Spleen (tissue), 11 donors: ENCODE data around the gene SNCA. TPM values are rescaled to one million over a fixed set of nuclear protein-coding genes. Genes with fewer than 3 reads are reported as not detected.

Source experiments
- DNase-seq: peaks from one replicate; pipeline ENCODE4 v3.0.0-alpha.2; 2020
- H3K27ac ChIP-seq, 8 donors: fragments of 200-600 bp; sonication (generic) in 7 of 8; 1 replicate in 4 of 8; 2 replicates in 4 of 8; pipeline versions ENCODE4 v1.5.0 to v1.8.0; 2016 to 2021; ENCODE audit warnings: inconsistent platforms in 4 of 8, mild to moderate bottlenecking in 4 of 8, moderate library complexity in 1 of 8
- H3K27me3 ChIP-seq, 7 donors: fragments of 200-600 bp; sonication (generic) in 6 of 7; replicated peaks in 1 of 7; 1 replicate in 4 of 7; 2 replicates in 3 of 7; pipeline versions ENCODE4 v1.5.0 to v1.8.0; 2016 to 2021; ENCODE audit warnings: inconsistent platforms in 3 of 7, mild to moderate bottlenecking in 1 of 7
- H3K36me3 ChIP-seq, 6 donors: fragments of 200-600 bp; sonication (generic) in 5 of 6; 1 replicate in 4 of 6; 2 replicates in 2 of 6; pipeline versions ENCODE4 v1.5.0 to v1.8.0; 2016 to 2021; ENCODE audit warnings: inconsistent platforms in 2 of 6
- H3K4me1 ChIP-seq, 6 donors: fragments of 200-600 bp; sonication (generic) in 5 of 6; 1 replicate in 3 of 6; 2 replicates in 3 of 6; pipeline versions ENCODE4 v1.5.0 to v1.8.0; 2016 to 2021; ENCODE audit warnings: inconsistent platforms in 3 of 6
- H3K4me3 ChIP-seq, 8 donors: fragments of 200-600 bp; sonication (generic) in 7 of 8; 1 replicate in 4 of 8; 2 replicates in 4 of 8; pipeline versions ENCODE4 v1.5.0 to v1.8.0; 2016 to 2021; ENCODE audit warnings: inconsistent platforms in 4 of 8, mild to moderate bottlenecking in 4 of 8, moderate library complexity in 2 of 8
- H3K9me3 ChIP-seq, 8 donors: fragments of 200-600 bp; sonication (generic) in 7 of 8; 1 replicate in 4 of 8; 2 replicates in 4 of 8; pipeline versions ENCODE4 v1.5.0 to v1.8.0; 2016 to 2021; ENCODE audit warnings: inconsistent platforms in 4 of 8
- POLR2A ChIP-seq, 3 donors: fragments of 450-650 bp; IDR thresholded peaks; one replicate each; pipeline ENCODE4 v1.5.1; 2017; ENCODE audit warnings: antibody characterized with exemption in 3 of 3, mild to moderate bottlenecking in 1 of 3
- POLR2AphosphoS5 ChIP-seq, 3 donors: sonication (generic); formaldehyde crosslinking; IDR thresholded peaks; one replicate each; pipeline ENCODE4 v1.5.1; 2017; ENCODE audit warnings: antibody characterized with exemption in 3 of 3
- WGBS, 5 donors: extraction: QIAGEN DNeasy Blood & Tissue Kit in 3 of 5; methylation state at CpG; one replicate each; pipeline versions ENCODE4 v1.1.5 to v1.1.7; 2013 to 2018; 5-methylcytosine and 5-hydroxymethylcytosine counted together
- intact Hi-C: fragments of 100-400 bp; cut with DNase I; formaldehyde crosslinking; loops from one replicate; pipeline ENCODE4 v1.15.0; 2023; ENCODE audit warnings: low total_unique reads
- polyA plus RNA-seq, 3 donors: library from polyadenylated mRNA; stranded (reverse); fragments of 200-250 nt; gene quantifications; one replicate each; pipeline ENCODE4 v1.2.1, GENCODE V29; 2013
- total RNA-seq, 7 donors: library from RNA; depleted of rRNA in 3 of 7; stranded (reverse); fragments of >200 nt in 3 of 7; fragmentation: NEBNext Ultra II Directional in 4 of 7; extraction: Animal tissue kit (Norgen Biotek cat#: 25700) in 4 of 7; gene quantifications; one replicate each; pipeline versions ENCODE4 v1.1.0 to v1.2.1, GENCODE V29; 2016 to 2021
- TF ChIP-seq, protein P1 (sequence below), 11 experiments: fragments of 200-600 bp in 7 of 11; fragments of 450-650 bp in 4 of 11; sonication (generic) in 4 of 11; IDR thresholded peaks in 8 of 11; conservative IDR thresholded peaks in 3 of 11; 1 replicate in 7 of 11; 2 replicates in 4 of 11; pipeline versions ENCODE4 v1.4.0 to v1.8.0; 2016 to 2021; ENCODE audit warnings: antibody characterized with exemption in 11 of 11, inconsistent platforms in 4 of 11, mild to moderate bottlenecking in 1 of 11
- donor health status: healthy with polysubstance abuse.
- donor health status: DM: no; HTN: no; CAD: no; lungs with moderate emphysema.
- donor health status: DM: no; HTN: no; CAD: no.
- donor health status: Bipolar disorder and iron deficiency.
- donor health status: healthy.
- donor health status: DM: no; HTN: no; CAD: no.
- donor health status: DM: yes; HTN: yes; CAD: no.

SNCA gene
- total and polyA plus RNA-seq, 10 donors = 1.7 to 86.5 (median 10.4) TPM

DNA sequence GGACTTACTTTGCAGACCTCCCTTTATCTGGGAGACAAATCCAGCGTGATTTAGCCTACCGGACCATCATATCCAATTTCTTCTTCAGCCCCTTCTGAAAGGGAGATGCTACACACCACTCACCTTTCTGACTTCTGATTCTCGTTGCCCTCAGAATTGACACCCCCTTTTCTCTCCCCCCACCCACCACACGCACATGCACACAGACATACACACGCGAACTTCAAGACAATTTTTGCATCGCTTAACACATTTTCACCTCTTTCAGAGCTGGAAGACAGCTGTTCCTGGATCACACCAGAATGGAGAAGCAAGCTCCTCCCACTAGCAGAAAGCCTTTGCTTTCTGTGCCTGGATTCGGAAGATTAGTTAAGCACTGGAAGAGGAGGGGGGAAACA, 1.0 kb upstream of the SNCA start:
- H3K27ac ChIP-seq = no peak overlapping the region
- intact Hi-C loops = no loop called here
- DNase-seq = no peak
- H3K4me1 ChIP-seq = peaks cover 11 to 32% (median 18%) of the 10 kb centered on the region in 6 donors
- TF ChIP-seq POLR2A (IDR thresholded peaks at IDR 0.05) (no peak), POLR2AphosphoS5 (IDR thresholded peaks at IDR 0.05) (no peak)
- TF ChIP-seq, protein P1, sequence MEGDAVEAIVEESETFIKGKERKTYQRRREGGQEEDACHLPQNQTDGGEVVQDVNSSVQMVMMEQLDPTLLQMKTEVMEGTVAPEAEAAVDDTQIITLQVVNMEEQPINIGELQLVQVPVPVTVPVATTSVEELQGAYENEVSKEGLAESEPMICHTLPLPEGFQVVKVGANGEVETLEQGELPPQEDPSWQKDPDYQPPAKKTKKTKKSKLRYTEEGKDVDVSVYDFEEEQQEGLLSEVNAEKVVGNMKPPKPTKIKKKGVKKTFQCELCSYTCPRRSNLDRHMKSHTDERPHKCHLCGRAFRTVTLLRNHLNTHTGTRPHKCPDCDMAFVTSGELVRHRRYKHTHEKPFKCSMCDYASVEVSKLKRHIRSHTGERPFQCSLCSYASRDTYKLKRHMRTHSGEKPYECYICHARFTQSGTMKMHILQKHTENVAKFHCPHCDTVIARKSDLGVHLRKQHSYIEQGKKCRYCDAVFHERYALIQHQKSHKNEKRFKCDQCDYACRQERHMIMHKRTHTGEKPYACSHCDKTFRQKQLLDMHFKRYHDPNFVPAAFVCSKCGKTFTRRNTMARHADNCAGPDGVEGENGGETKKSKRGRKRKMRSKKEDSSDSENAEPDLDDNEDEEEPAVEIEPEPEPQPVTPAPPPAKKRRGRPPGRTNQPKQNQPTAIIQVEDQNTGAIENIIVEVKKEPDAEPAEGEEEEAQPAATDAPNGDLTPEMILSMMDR (IDR thresholded peaks at IDR 0.05 in 8 of 11, conservative IDR thresholded peaks at IDR 0.05 in 3 of 11) = no peak
- no peaks in the 10 kb centered on the region for H3K9me3 ChIP-seq
- peaks cover 0 to 57% (median 32%) of the 10 kb centered on the region in 7 donors for H3K27me3 ChIP-seq
- WGBS, 5 donors = 0 to 2% (median 1%) methylated on average over 8 of the region's 8 CpGs
- peak overlapping the region in 7 of 8 donors; percentile 40 to 73 (median 58) for H3K4me3 ChIP-seq
- no peaks in the 10 kb centered on the region for H3K36me3 ChIP-seq

DNA sequence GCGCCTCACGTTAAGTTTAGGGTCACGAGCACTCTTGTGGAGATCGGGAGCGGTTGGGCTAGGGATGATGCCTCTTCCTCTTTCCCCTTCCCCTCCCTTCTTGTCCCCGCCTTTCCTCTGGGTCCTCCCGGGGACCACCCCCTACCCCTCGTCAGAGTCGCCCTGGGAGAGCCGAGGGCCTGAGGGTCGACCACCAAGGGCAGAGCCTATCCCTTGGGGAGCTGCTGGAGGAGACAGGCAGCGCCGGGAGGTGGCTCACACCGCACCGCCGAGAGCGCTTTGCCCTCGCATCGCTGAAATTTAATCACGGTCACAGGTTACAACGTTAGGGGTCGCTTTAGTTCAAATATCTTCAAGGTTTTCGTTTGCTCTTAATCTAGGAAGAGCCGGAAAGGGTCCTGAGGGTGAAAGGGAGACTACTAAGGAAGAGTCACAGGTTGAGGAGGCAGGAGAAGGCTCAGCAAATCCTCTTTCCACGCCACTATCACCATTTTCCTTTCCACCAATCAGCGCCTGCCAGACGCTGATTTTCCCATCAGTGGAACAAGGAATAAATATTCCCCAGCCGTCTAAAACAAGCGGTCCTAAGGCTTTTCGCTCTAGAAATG, 528 bp upstream of the SNCA start:
- peak overlapping the region in 4 of 8 donors; percentile 17 to 54 (median 38) for H3K27ac ChIP-seq
- no peaks in the 10 kb centered on the region for H3K36me3 ChIP-seq
- peak; percentile 76 for DNase-seq
- WGBS, 5 donors = 1 to 2% (median 1%) methylated on average over 29 to 30 of the region's 30 CpGs
- H3K27me3 ChIP-seq = peaks cover 0 to 57% (median 32%) of the 10 kb centered on the region in 7 donors
- intact Hi-C loops = no loop called here
- peak overlapping the region; percentile 40 to 73 (median 54) for H3K4me3 ChIP-seq
- H3K4me1 ChIP-seq = peaks cover 11 to 32% (median 18%) of the 10 kb centered on the region in 6 donors
- TF ChIP-seq POLR2AphosphoS5 (IDR thresholded peaks at IDR 0.05) (no peak), POLR2A (IDR thresholded peaks at IDR 0.05) (no peak)
- TF ChIP-seq, protein P1 (IDR thresholded peaks at IDR 0.05 in 8 of 11, conservative IDR thresholded peaks at IDR 0.05 in 3 of 11) = no peak
- no peaks in the 10 kb centered on the region for H3K9me3 ChIP-seq

DNA sequence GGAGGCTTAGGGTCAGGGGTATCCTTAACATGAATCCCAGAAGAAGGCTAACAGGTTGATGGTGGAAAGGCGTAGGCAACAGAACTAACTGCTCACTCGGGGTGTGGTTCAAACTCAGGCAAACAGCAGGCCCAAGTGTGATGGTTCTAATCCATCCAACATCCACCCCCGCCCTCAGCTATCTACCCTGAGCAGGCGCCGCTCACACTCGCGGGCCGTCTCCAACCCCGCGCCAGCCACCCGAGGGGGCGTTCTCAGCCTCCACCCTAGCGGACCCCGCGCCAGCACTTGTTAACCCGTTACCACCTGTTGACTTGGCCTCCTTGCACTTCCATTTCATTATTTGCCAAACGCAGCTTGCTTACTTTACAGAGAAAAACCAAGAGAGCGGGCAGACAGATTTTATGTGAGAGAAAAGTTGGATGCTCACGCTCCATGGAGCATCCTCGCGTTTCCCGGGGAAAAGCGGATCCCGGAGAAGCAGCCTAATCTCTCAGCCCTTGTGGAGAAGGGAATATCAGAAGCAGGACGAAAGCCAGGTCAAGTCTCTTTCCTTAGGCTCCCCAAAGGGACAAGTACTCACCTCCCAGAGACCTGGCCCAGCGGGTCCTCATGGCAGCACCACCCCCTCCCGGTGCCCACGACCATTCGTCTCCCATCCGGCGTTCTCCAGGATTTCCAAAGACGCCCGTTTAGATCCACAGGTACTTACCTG, 773 bp downstream of the SNCA start:
- Histone ChIP-seq H3K27me3 (peaks cover 0 to 57% (median 32%) of the 10 kb centered on the region in 7 donors), H3K27ac (peak overlapping the region in 3 of 8 donors; percentile 35 to 54 (median 41)), H3K4me3 (peak overlapping the region; percentile 40 to 73 (median 54)), H3K4me1 (peaks cover 11 to 32% (median 18%) of the 10 kb centered on the region in 6 donors), H3K9me3 (no peaks in the 10 kb centered on the region), H3K36me3 (no peaks in the 10 kb centered on the region)
- intact Hi-C loops = no loop called here
- TF ChIP-seq POLR2AphosphoS5 (IDR thresholded peaks at IDR 0.05) (no peak), POLR2A (IDR thresholded peaks at IDR 0.05) (no peak)
- TF ChIP-seq, protein P1 (IDR thresholded peaks at IDR 0.05 in 8 of 11, conservative IDR thresholded peaks at IDR 0.05 in 3 of 11) = no peak
- WGBS, 5 donors = 6 to 10% (median 8%) methylated on average over 31 to 33 of the region's 33 CpGs
- no peak for DNase-seq

DNA sequence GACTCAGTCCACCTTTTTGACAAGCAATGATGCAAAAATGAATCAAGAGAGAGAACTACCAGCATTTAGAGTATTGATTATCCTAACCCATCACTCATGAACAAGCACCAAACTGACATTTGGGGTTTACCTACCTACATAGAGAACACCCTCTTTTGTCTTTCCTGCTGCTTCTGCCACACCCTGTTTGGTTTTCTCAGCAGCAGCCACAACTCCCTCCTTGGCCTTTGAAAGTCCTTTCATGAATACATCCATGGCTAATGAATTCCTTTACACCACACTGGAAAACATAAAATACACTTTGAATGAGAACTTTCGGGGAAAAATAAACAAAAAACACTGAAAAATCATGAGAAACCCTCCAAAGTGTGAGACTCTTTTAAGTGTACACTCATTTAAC, 1.5 kb downstream of the SNCA start:
- WGBS, 5 donors = 84 to 98% (median 92%) methylated on average over 1 of the region's 1 CpG
- no peaks in the 10 kb centered on the region for H3K9me3 ChIP-seq
- DNase-seq = no peak
- TF ChIP-seq POLR2A (IDR thresholded peaks at IDR 0.05) (no peak), POLR2AphosphoS5 (IDR thresholded peaks at IDR 0.05) (no peak)
- TF ChIP-seq, protein P1 (IDR thresholded peaks at IDR 0.05 in 8 of 11, conservative IDR thresholded peaks at IDR 0.05 in 3 of 11) = no peak
- peak overlapping the region in 1 of 8 donors; percentile 60 for H3K4me3 ChIP-seq
- intact Hi-C loops = no loop called here
- H3K27me3 ChIP-seq = peaks cover 0 to 51% (median 32%) of the 10 kb centered on the region in 7 donors
- no peaks in the 10 kb centered on the region for H3K36me3 ChIP-seq
- peaks cover 11 to 32% (median 18%) of the 10 kb centered on the region in 6 donors for H3K4me1 ChIP-seq
- no peak overlapping the region for H3K27ac ChIP-seq
